Fibroblast of lung (primary cell): ENCODE results near the gene DPYD. TPM values are rescaled to one million over a fixed set of nuclear protein-coding genes. Genes with fewer than 3 reads are reported as not detected.
A peak's percentile ranks its signal among the peaks of the same experiment; 100 is the strongest.

Source experiments
- DNase-seq, 2 donors: peaks; one replicate each; pipeline versions ENCODE4 v3.0.0 to v3.0.0-alpha.2; 2010; ENCODE audit warnings: low read depth in 2 of 2
- H2AFZ ChIP-seq: 2 replicates; pipeline ENCODE4 v1.5.1; 2012; ENCODE audit warnings: low read length, control low read depth, inconsistent platforms
- H3K27ac ChIP-seq: 2 replicates; pipeline ENCODE4 v1.5.1; 2011; ENCODE audit warnings: low read length, control low read depth; ENCODE audit not compliant: insufficient read depth
- H3K27me3 ChIP-seq: 2 replicates; pipeline ENCODE4 v1.5.1; 2011; ENCODE audit warnings: mild to moderate bottlenecking, low read length; ENCODE audit not compliant: control insufficient read depth, insufficient read depth
- H3K36me3 ChIP-seq: 2 replicates; pipeline ENCODE4 v1.5.1; 2011; ENCODE audit warnings: low read length; ENCODE audit not compliant: control insufficient read depth, insufficient read depth
- H3K4me1 ChIP-seq: 2 replicates; pipeline ENCODE4 v1.5.1; 2011; ENCODE audit warnings: low read length; ENCODE audit not compliant: control insufficient read depth, insufficient read depth; ENCODE audit errors: extremely low read depth
- H3K4me2 ChIP-seq: 2 replicates; pipeline ENCODE4 v1.5.1; 2011; ENCODE audit warnings: low read length, control low read depth; ENCODE audit not compliant: insufficient read depth; ENCODE audit errors: extremely low read depth
- H3K4me3 ChIP-seq, 4 experiments: fragments of 200-600 bp in 1 of 4; sonication (generic) in 1 of 4; replicated peaks in 1 of 4; 2 replicates each; pipeline ENCODE4 v1.5.1; 2011 to 2016; ENCODE audit warnings: low read length in 4 of 4, low read depth in 3 of 4, mild to moderate bottlenecking in 3 of 4, control low read depth in 2 of 4, inconsistent platforms in 1 of 4, mixed read lengths in 1 of 4; ENCODE audit not compliant: insufficient read depth in 1 of 4; ENCODE audit errors: control extremely low read depth in 1 of 4
- H3K79me2 ChIP-seq: 2 replicates; pipeline ENCODE4 v1.5.1; 2012; ENCODE audit warnings: mild to moderate bottlenecking, low read length, inconsistent platforms; ENCODE audit not compliant: control insufficient read depth, insufficient read depth
- H3K9ac ChIP-seq: 2 replicates; pipeline ENCODE4 v1.5.1; 2011; ENCODE audit warnings: mild to moderate bottlenecking, low read length, control low read depth; ENCODE audit not compliant: insufficient read depth
- H3K9me3 ChIP-seq: 2 replicates; pipeline ENCODE4 v1.5.1; 2012; ENCODE audit warnings: low read depth, low read length; ENCODE audit not compliant: control insufficient read depth, insufficient read depth
- H4K20me1 ChIP-seq: 2 replicates; pipeline ENCODE4 v1.5.1; 2011; ENCODE audit warnings: low read length; ENCODE audit not compliant: control insufficient read depth, insufficient read depth; ENCODE audit errors: extremely low read depth
- CTCF ChIP-seq, 2 donors: IDR thresholded peaks in 1 of 2; conservative IDR thresholded peaks in 1 of 2; 1 replicate in 1 of 2; 2 replicates in 1 of 2; pipeline ENCODE4 v1.5.1; 2011 to 2012; ENCODE audit warnings: low read length in 2 of 2, control low read depth in 1 of 2, inconsistent platforms in 1 of 2, low read depth in 1 of 2, mild to moderate bottlenecking in 1 of 2
- EZH2 ChIP-seq: IDR thresholded peaks from 2 replicates; pipeline ENCODE4 v1.5.1; 2012; ENCODE audit warnings: low read length, control low read depth, mild to moderate bottlenecking; ENCODE audit errors: missing control alignments
- polyA plus RNA-seq, 2 donors: library from polyadenylated mRNA; depleted of rRNA in 1 of 2; stranded (reverse) in 1 of 2; unstranded in 1 of 2; fragments of >200 nt; gene quantifications; 2 replicates each; pipeline ENCODE4 v1.2.1, GENCODE V29; 2011 to 2012; ENCODE audit warnings: missing spikeins in 1 of 2
- total RNA-seq: library from RNA; depleted of rRNA; stranded (reverse); fragments of >200 nt; gene quantifications from 2 replicates; pipeline ENCODE4 v1.2.1, GENCODE V29; 2014

Gene DPYD
- total and polyA plus RNA-seq, 2 donors (not counting 1 experiment from before 2014, with no cell fraction given): 32.0 to 63.1 TPM

- DNase-seq: peak in 1 of 2 donors; percentile 48
- Histone ChIP-seq H2AFZ (no peak overlapping the region), H3K27me3 (no peaks in the 10 kb centered on the region), H3K79me2 (no peaks in the 10 kb centered on the region), H4K20me1 (no peaks in the 10 kb centered on the region), H3K4me3 (no peak overlapping the region), H3K4me2 (no peak overlapping the region), H3K27ac (no peak overlapping the region), H3K36me3 (no peaks in the 10 kb centered on the region), H3K9ac (no peak overlapping the region), H3K4me1 (peaks cover 2% of the 10 kb centered on the region), H3K9me3 (no peaks in the 10 kb centered on the region)
- TF ChIP-seq CTCF (conservative IDR thresholded peaks at IDR 0.05 in 1 of 2, IDR thresholded peaks at IDR 0.05 in 1 of 2; ENCODE audit: low read depth in 1 of 2, low read length in 2 of 2) (no peak), EZH2 (no peak)
Measured at GRCh38 chr1:97567000-97567749, 353.7 kb downstream of the DPYD start.

DNA sequence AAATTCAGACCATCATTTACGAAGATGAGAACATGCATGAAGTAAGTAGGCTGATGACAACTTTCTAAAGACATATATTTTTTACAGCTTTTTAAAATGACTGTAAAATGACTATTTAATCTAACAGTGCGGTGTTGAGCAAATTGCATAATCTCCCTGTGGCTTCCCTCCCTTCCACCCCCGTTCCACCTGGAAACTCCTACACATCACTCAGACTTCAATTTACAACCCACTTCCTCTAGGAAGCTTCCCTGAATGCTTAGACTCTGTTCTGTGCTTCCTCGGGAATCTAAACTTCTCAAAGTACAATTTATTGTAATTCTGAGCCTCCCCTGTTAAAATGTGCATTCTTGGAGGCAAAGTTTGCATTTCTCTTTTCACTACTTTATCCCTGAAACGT is 354.9 kb downstream of the DPYD start:
- H4K20me1 ChIP-seq: no peaks in the 10 kb centered on the region
- no peak overlapping the region for H2AFZ ChIP-seq
- H3K4me3 ChIP-seq: no peak overlapping the region
- no peak overlapping the region for H3K27ac ChIP-seq
- no peak overlapping the region for H3K9ac ChIP-seq
- H3K27me3 ChIP-seq: no peaks in the 10 kb centered on the region
- no peak for DNase-seq
- no peak overlapping the region for H3K4me2 ChIP-seq
- no peaks in the 10 kb centered on the region for H3K79me2 ChIP-seq
- no peaks in the 10 kb centered on the region for H3K4me1 ChIP-seq
- H3K9me3 ChIP-seq: no peaks in the 10 kb centered on the region
- no peaks in the 10 kb centered on the region for H3K36me3 ChIP-seq
- no peak for TF ChIP-seq EZH2
- no peak for TF ChIP-seq CTCF (conservative IDR thresholded peaks at IDR 0.05 in 1 of 2, IDR thresholded peaks at IDR 0.05 in 1 of 2; ENCODE audit: low read depth in 1 of 2, low read length in 2 of 2)

- H2AFZ ChIP-seq: no peak overlapping the region
- H3K27ac ChIP-seq: no peak overlapping the region
- no peaks in the 10 kb centered on the region for H4K20me1 ChIP-seq
- TF ChIP-seq CTCF (conservative IDR thresholded peaks at IDR 0.05 in 1 of 2, IDR thresholded peaks at IDR 0.05 in 1 of 2; ENCODE audit: low read depth in 1 of 2, low read length in 2 of 2) (no peak), EZH2 (no peak)
- no peak for DNase-seq
- no peak overlapping the region for H3K4me2 ChIP-seq
- no peaks in the 10 kb centered on the region for H3K9me3 ChIP-seq
- H3K4me3 ChIP-seq: no peak overlapping the region
- no peaks in the 10 kb centered on the region for H3K4me1 ChIP-seq
- H3K36me3 ChIP-seq: no peaks in the 10 kb centered on the region
- no peak overlapping the region for H3K9ac ChIP-seq
- no peaks in the 10 kb centered on the region for H3K27me3 ChIP-seq
- no peaks in the 10 kb centered on the region for H3K79me2 ChIP-seq
Measured at GRCh38 chr1:97563926-97564325, 356.9 kb downstream of the DPYD start.
